COLO829 (cell line): ENCODE results near the gene CATSPER1.

Source experiments
- DNase-seq: peaks from one replicate; pipeline ENCODE4 v3.0.0; 2012; ENCODE audit warnings: low spot score

CATSPER1 gene

GRCh38 chr11:66002648-66003225 is 23.5 kb downstream of the CATSPER1 start:
- DNase-seq: no peak

- peak; percentile 91 for DNase-seq
These were observed 24.2 kb downstream of the CATSPER1 start, which contains the start of the genes BANF1 and EIF1AD for GRCh38 chr11:66001942-66002647. BANF1 (plus strand) TSS chr11:66002503; CDS start chr11:66003251, 748 bp downstream. EIF1AD (minus strand) TSS chr11:66002157; CDS start chr11:66000389, 1,768 bp downstream.

- no peak for DNase-seq
These were observed 29.0 kb downstream of the CATSPER1 start for GRCh38 chr11:65997286-65997685.

- DNase-seq: no peak
These were observed 34.2 kb downstream of the CATSPER1 start for GRCh38 chr11:65992056-65992455.

- peak; percentile 92 for DNase-seq
These were observed 37.3 kb downstream of the CATSPER1 start for GRCh38 chr11:65988791-65989592.

- no peak for DNase-seq
These were observed 38.9 kb downstream of the CATSPER1 start for GRCh38 chr11:65987336-65987735.

- DNase-seq: no peak
These were observed 42.7 kb downstream of the CATSPER1 start for GRCh38 chr11:65983589-65983987.

GRCh38 chr11:65982824-65983588 is 43.3 kb downstream of the CATSPER1 start:
- no peak for DNase-seq

GRCh38 chr11:65981972-65982823 is 44.1 kb downstream of the CATSPER1 start:
- DNase-seq: no peak

- no peak for DNase-seq
These were observed 45.1 kb downstream of the CATSPER1 start for GRCh38 chr11:65981101-65981740.

GRCh38 chr11:65979261-65979759 is 47.0 kb downstream of the CATSPER1 start:
- no peak for DNase-seq

GRCh38 chr11:65978391-65979238 is 47.7 kb downstream of the CATSPER1 start:
- DNase-seq: no peak

- DNase-seq: no peak
These were observed 48.5 kb downstream of the CATSPER1 start for GRCh38 chr11:65977621-65978390.

GRCh38 chr11:65976216-65977176 is 49.8 kb downstream of the CATSPER1 start:
- DNase-seq: no peak

- no peak for DNase-seq
These were observed 50.5 kb downstream of the CATSPER1 start for GRCh38 chr11:65975771-65976170.

- DNase-seq: no peak
These were observed 52.7 kb downstream of the CATSPER1 start for GRCh38 chr11:65973439-65974110.

GRCh38 chr11:65972116-65972515 is 54.2 kb downstream of the CATSPER1 start:
- no peak for DNase-seq
